ENCODE results near the gene HCRTR1. TPM values are rescaled to one million over a fixed set of nuclear protein-coding genes. Genes with fewer than 3 reads are reported as not detected.

HCRTR1 gene
- total and polyA plus RNA-seq, 2 donors (not counting 3 experiments of a cell fraction or from before 2014, with no cell fraction given): 0.93 to 1.5 TPM

DNA sequence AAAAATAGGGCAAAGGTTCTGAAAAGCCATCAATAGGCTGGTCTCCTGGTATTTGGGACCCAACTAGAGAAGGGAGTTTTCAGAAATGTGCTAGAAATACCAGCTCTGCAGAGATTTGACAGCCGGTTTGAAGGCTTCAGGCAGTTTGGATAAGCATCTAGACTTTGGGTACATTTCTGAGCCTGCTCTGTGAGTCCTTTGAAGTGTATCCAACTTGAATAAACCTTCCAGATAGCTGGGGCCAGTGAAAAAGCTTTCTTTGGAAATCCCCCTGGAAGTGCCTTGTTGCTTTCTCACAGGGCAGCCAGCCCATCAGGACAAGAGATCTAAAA lies 33.6 kb downstream of the HCRTR1 start:
- DNase-seq (ENCODE audit: low read depth, low spot score) (no peak), FAIRE-seq (no peak)
- Histone ChIP-seq H3K27ac (ENCODE audit: insufficient read depth, low read depth, low read length) (no peak overlapping the region), H3K4me2 (ENCODE audit: insufficient read depth, low read length) (no peak overlapping the region), H3K27me3 (ENCODE audit: control insufficient read depth in 2 of 2, insufficient read depth in 2 of 2, low read length in 2 of 2) (no peaks in the 10 kb centered on the region), H3K4me1 (ENCODE audit: control insufficient read depth, extremely low read depth, insufficient read depth, low read length) (no peaks in the 10 kb centered on the region), H3K4me3 (replicated peaks in 1 of 3; ENCODE audit: insufficient read depth in 1 of 3, low read depth in 1 of 3, low read length in 3 of 3) (no peak overlapping the region), H3K79me2 (ENCODE audit: control insufficient read depth, insufficient read depth, low read length) (no peaks in the 10 kb centered on the region), H2AFZ (ENCODE audit: low read depth, low read length) (no peak overlapping the region), H4K20me1 (replicated peaks; ENCODE audit: control insufficient read depth, extremely low read depth, insufficient read depth, low read length) (no peaks in the 10 kb centered on the region), H3K9me1 (replicated peaks; ENCODE audit: control insufficient read depth, extremely low read depth, insufficient read depth, low read length) (no peaks in the 10 kb centered on the region), H3K36me3 (ENCODE audit: control insufficient read depth in 2 of 2, extremely low read depth in 1 of 2, insufficient read depth in 2 of 2, low read length in 2 of 2) (no peaks in the 10 kb centered on the region), H3K9ac (replicated peaks; ENCODE audit: extremely low read depth, insufficient read depth, low read length) (no peak overlapping the region), H3K9me3 (replicated peaks; ENCODE audit: control insufficient read depth, insufficient read depth, low read length) (no peaks in the 10 kb centered on the region)
- POLR2A ChIA-PET: no interaction called here
- intact Hi-C loops (cut with micrococcal nuclease): no loop called here
- CTCF ChIA-PET: interaction anchor here (0.6 to 1.9 kb wide), 5 partner anchors 12 to 313 kb away, joined by 3 to 10 read pairs (median 7); no protein-coding TSS in a partner anchor
- dilution Hi-C loops (cut with MboI; ENCODE audit: extremely low pct_ligation_motif_present, low sequenced_read_pairs): no loop called here
- TF ChIP-seq, protein P1, sequence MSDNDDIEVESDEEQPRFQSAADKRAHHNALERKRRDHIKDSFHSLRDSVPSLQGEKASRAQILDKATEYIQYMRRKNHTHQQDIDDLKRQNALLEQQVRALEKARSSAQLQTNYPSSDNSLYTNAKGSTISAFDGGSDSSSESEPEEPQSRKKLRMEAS (IDR thresholded peaks at IDR 0.05; ENCODE audit: insufficient read depth, insufficient read length): no peak
- no peak for TF ChIP-seq FOS (IDR thresholded peaks at IDR 0.05; ENCODE audit: borderline replicate concordance, insufficient read depth, low read length)
- TF ChIP-seq JUN (IDR thresholded peaks at IDR 0.05; ENCODE audit: borderline replicate concordance, insufficient read depth, insufficient read length, low read depth): no peak
- TF ChIP-seq CTCF (IDR thresholded peaks at IDR 0.05; ENCODE audit: extremely low read depth in 1 of 2, insufficient read depth in 1 of 2, low read depth in 1 of 2, low read length in 2 of 2): no peak
- no peak for TF ChIP-seq EZH2 (IDR thresholded peaks at IDR 0.05; ENCODE audit: borderline replicate concordance, low read depth, low read length, severe bottlenecking)
- no peak for TF ChIP-seq POLR2AphosphoS5 (IDR thresholded peaks at IDR 0.05; ENCODE audit: insufficient read depth, low read depth, low read length)
- TF ChIP-seq MYC (IDR thresholded peaks at IDR 0.05; ENCODE audit: low read depth, low read length): no peak
- BruUV-seq (replicated peaks): no TSS peak

Data from endothelial cell of umbilical vein (primary cell).